Stimulated activated CD4-positive, alpha-beta T cell treated with anti-CD3 and anti-CD28 coated beads, Interleukin-1b, Interleukin-23, amount 100 ng/mL, for 24 hours (primary cell): Measurements from ENCODE around the gene BMPER.

ENCODE experiments used
- DNase-seq, 4 experiments: peaks; one replicate each; pipeline ENCODE4 v3.0.0-alpha.2; 2020; ENCODE audit warnings: low read depth in 4 of 4, low spot score in 1 of 4

The BMPER gene

GRCh38 chr7:33921216-33921938, 16.0 kb downstream of the BMPER start:
- DNase-seq = no peak

- no peak for DNase-seq
These were observed 17.5 kb downstream of the BMPER start for GRCh38 chr7:33922820-33923219.

GRCh38 chr7:33923440-33924229, 18.3 kb downstream of the BMPER start:
- DNase-seq = no peak

- no peak for DNase-seq
These were observed 21.2 kb downstream of the BMPER start for GRCh38 chr7:33926535-33926934.

GRCh38 chr7:33928986-33929385, 23.6 kb downstream of the BMPER start:
- no peak for DNase-seq

GRCh38 chr7:33932221-33932620, 26.9 kb downstream of the BMPER start:
- no peak for DNase-seq

- DNase-seq = peak in 3 of 4 experiments; percentile 30 to 40 (median 35)
These were observed 27.6 kb downstream of the BMPER start for GRCh38 chr7:33932832-33933468.

- no peak for DNase-seq
These were observed 28.4 kb downstream of the BMPER start for GRCh38 chr7:33933611-33934281.

- DNase-seq = no peak
These were observed 29.1 kb downstream of the BMPER start for GRCh38 chr7:33934391-33934790.

- no peak for DNase-seq
These were observed 31.2 kb downstream of the BMPER start for GRCh38 chr7:33936503-33936902.

- DNase-seq = no peak
These were observed 32.5 kb downstream of the BMPER start for GRCh38 chr7:33937871-33938270.

- no peak for DNase-seq
These were observed 33.8 kb downstream of the BMPER start for GRCh38 chr7:33939121-33939520.

GRCh38 chr7:33940503-33940902, 35.2 kb downstream of the BMPER start:
- DNase-seq = no peak

- DNase-seq = no peak
These were observed 36.1 kb downstream of the BMPER start for GRCh38 chr7:33941418-33941817.

- DNase-seq = no peak
These were observed 40.9 kb downstream of the BMPER start for GRCh38 chr7:33946094-33946699.

GRCh38 chr7:33950047-33950714, 44.8 kb downstream of the BMPER start:
- DNase-seq = no peak

GRCh38 chr7:33952824-33953223, 47.5 kb downstream of the BMPER start:
- DNase-seq = no peak

- DNase-seq = no peak
These were observed 52.8 kb downstream of the BMPER start for GRCh38 chr7:33958104-33958503.

GRCh38 chr7:33959676-33960075, 54.3 kb downstream of the BMPER start:
- DNase-seq = no peak

GRCh38 chr7:33961948-33962347, 56.6 kb downstream of the BMPER start:
- DNase-seq = no peak
